Measurements from ENCODE around the gene NUDT2.

- TF ChIP-seq EP300 (IDR thresholded peaks at IDR 0.05) (no peak), CTCF (IDR thresholded peaks at IDR 0.05) (no peak), POLR2A (IDR thresholded peaks at IDR 0.05) (no peak)
Measured at GRCh38 chr9:34292552-34292951, 36.8 kb upstream of the NUDT2 start.

Data from ovary (tissue), 3 donors.